Muscle of arm (tissue), 12 donors: ENCODE results near the gene LHX3. TPM values are rescaled to one million over a fixed set of nuclear protein-coding genes. Genes with fewer than 3 reads are reported as not detected.
"Not testable (repeated sequence)": the region's sequence is repeated elsewhere in the genome, so short reads cannot be mapped to it uniquely, and the experiment has no call there.

Source experiments
- DNase-seq: peaks from one replicate; pipeline ENCODE4 v3.0.0-alpha.2; 2013
- polyA plus RNA-seq, 12 donors: library from polyadenylated mRNA; unstranded; fragments of 120-200 nt; gene quantifications; one replicate each; pipeline ENCODE4 v1.2.1, GENCODE V29; 2013; ENCODE audit not compliant: insufficient read length in 12 of 12

LHX3 gene
- polyA plus RNA-seq, 12 donors = 0.08 to 0.28 TPM; not detected in 10

DNA sequence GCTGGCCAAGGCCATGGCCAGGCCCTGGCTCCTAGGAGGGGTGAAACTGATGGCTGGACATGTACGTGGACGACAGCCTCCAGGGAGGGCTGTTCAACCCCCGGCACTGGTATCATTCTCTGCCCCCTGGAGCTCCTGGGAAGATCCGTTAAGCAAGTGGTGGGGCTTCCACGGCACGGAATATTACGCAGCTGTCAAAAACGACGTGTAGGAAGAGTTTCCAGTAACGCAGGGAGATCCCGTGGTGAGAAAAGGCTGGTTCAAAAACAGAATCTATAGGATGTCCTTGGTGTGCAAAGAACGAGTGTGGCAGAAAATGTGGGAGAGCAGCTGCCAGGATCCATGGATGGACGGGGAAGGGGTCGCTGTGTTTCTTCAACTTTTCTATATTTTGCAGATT, 50.0 kb downstream of the LHX3 start:
- DNase-seq = no peak

DNA sequence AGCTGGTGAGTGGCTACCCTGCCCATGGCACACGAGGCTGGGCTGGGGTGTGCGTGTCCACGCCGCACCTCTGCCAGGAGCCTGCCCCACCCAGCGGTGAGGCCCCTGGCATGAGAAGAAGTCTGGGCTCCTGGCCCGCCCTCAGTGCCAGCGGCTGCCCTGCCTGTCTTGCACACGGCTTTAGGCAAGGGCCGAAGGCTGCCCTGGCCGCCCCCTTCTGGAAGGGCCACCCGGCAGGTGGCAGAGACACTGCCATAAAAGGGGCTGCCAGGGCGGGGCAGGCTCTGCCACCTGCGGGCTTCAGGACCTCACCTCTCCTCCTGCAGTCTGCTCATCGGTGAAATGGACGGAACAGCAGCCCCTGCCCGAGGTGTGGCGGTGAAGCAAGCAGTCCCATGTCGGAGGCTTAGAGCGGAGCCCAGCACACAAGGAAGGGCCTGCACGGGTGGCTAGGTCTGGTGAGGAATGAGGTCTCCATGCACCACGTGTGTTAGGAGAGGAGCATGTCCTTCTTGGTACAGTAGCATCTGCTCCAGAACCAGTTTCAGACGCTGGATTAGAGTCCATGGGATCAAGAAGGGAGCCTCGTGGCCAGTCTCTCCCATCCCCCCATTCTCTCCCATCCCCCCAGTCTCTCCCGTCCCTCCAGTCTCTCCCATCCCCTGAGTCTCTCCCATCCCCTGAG, 51.4 kb downstream of the LHX3 start:
- DNase-seq = no peak

DNA sequence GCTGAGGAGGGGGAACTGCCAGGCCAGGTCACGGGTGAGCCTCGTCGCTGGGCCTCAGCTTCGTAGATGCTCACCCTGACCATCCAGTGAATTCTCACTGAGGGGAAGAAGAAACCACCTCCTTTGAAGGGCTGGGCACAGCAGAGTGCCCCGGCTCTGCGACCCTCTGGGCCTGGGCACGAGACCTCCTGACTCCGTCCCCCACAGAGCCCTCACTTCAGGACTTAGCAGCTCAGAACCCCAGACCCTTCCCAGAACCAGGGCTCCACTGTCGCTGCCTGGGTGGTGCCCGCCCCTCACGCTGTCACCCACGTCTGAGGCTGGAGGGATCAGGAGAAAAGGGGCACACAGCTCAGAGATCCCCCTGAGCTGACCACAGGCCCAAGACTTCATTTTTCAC, 52.0 kb downstream of the LHX3 start:
- DNase-seq = no peak

DNA sequence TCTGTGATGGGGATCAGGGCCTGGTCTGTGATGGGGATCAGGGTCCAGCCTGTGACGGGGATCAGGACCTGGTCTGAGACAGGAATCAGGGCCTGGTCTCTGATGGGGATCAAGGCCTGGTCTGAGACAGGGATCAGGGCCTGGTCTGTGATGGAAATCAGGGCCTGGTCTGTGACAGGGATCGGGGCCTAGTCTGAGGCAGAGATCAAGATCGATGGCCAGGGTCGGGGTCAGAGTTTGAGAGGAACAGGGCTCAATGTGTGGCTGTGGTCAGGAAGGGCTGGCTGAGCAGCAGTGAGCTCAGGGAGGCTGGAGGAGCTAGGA, 52.4 kb downstream of the LHX3 start:
- no peak for DNase-seq

DNA sequence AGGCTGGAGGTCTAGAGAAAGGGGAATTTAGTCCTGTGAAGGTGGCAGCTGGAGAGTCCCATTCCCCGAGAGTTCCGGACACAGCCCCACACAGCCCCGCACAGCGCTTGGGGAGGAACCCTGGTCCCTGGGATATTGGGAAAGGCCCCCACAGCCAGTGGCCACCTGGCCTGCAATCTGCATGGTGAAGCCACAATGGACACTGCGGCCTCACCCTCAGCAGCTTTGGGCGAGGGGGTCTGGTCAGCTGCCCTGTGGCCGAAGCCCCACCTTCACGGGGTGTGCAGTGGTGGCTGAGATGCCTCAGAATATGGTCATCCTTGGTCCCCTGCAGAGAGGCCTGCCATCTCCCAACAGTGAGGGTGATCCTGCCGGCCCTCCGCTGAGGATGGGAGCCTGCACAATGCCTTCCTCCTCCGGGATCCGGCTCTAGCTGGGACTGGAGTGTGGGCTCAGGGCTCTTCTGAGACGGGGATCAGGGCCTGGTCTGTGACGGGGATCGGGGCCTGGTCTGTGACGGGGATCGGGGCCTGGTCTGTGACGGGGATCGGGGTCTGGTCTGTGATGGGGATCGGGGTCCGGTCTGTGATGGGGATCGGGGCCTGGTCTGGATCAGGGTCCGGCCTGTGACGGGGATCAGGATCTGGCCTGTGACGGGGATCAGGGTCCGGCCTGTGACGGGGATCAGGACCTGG, 52.9 kb downstream of the LHX3 start:
- no peak for DNase-seq

DNA sequence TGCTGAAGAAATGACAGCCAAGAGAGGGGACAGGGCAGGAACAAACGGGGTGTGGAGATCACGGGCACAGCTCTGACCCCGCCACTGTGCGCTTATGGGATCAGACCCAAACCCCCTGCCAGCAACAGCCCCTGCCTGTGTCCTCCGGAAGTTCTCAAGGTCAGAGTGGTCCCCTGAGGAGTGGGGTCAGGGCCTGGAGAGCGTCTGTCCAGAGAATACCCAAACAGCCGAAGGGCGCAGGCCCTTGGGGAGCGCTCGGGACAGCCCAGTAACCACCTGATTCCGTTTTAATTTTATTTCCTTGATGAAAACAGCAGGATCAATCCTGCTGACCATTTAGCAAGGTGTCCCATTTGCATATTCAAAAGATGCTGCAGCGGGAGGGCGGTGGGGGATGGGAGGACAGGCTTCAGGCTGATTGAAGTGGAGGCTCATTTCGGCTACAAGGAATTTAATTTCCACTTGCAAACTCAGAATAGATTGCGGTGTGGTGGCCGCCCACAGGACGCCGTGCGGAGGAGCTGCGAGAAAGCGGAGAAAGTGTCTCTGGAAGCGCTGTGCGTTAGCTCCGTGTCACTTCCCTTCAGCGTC, 53.6 kb downstream of the LHX3 start:
- DNase-seq = no peak

DNA sequence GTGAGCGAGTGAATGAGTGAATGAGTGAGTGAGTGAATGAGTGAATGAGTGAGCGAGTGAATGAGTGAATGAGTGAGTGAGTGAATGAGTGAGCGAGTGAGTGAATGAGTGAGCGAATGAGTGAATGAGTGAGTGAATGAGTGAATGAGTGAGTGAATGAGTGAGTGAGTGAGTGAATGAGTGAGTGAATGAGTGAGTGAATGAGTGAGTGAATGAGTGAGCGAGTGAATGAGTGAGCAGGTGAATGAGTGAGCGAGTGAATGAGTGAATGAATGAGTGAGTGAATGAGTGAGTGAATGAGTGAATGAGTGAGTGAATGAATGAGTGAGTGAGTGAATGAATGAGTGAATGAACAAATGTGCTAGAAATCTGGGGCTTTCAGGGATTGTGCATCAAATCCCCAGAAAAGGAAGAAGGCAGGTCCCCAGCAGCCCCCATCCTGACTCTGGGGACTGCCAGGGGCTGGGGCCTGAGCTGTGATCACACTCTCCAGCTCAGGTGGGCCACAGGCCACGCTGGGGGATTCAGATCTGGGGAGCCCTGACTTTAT, 54.2 kb downstream of the LHX3 start:
- DNase-seq = not testable (repeated sequence)

DNA sequence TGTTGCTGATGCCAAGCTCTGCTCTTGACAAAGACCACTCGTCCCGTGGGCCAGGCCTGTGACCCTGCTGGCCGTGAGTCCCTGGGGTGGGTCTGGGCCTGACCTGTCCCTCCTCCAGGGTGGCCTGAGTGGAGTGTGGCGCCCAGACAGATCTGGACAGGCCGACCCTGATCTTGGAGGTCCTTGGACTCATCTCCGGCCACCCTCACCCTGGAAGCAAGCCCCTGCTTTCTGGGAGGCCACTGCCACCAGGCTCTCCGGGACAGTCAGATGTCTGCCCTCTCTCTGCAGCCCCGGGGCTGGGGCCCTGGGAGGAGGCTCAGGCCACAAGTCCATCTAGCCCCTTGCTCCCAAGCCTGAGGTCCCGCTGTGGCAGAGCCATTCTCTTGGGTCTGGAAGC, 55.1 kb downstream of the LHX3 start:
- no peak for DNase-seq

DNA sequence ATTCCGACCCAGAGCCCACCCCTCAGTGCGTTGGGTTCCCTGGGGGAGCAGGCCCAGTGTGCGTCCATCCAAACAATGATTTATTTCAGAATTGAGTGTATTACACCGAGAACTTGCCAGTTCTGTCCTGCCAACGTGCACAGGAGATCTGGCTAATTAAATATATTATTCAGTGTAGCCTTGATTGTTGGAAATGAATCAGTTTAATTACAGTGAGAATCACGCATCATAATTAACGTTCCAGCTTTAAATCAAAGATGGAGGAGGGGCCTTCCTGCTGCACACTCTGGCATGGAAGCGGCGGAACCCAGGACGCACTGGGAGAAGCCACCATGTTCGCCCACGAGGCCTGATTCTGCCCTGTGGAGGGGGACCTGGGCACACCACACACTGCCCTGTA, 55.6 kb downstream of the LHX3 start:
- no peak for DNase-seq

DNA sequence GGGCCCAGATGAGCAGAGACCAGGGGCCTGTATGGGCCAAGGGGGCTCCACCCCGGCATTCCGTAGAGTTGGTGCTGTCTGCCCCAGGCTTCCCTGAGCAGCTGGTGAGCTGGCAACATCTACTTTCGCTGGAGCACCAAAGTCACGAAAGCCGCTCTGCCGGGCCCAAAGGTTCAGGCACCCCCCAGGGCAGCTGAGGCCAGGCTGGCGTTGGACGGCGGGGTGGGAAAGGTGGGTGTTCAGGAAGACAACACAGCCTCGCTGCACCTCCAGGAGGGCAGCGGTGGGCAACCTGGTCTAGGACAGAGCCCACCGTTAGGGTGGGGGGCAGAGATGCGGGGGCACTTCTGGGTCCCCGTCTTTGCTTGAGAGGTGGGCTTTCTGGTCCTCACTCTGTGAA, 56.2 kb downstream of the LHX3 start:
- DNase-seq = no peak

DNA sequence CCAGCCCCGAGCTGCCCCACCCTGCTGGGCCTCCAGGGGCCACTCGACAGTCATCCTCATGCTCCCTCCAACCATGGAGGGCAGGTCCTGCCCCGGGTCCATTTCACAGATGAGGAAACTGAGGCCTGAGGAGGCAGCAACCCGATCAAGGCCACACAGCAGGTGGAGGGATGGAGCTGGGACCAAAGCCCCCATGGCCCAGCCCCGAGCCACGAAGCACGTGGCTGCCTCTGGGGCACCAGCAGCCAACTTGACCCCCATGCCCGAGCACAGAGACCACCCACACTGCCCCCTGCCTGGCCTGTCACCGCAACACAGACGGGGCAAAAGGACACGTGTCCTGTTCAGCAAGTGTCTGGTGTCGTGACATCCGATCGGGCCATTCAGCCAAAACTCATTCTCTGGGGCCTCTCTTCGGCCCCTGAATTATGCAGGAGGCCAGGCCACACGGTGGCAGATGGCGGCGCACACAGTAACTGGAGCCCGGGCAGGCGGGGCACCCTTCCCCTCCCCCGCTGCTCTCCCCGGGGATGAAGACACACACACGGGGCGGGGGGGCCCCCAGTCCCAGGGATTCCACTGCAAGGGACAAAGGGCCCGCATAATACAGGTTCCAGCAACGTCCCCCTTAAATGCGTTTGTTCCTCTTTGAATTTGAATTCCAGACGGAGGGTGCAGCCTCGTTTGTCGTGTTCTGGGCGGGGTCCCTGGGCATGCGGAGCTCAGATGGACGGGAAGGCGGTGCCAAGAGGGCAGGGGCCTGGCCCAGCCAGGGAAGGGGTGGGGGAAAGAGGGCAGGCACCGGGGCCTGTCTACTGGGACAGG, 56.8 kb downstream of the LHX3 start:
- DNase-seq = no peak

DNA sequence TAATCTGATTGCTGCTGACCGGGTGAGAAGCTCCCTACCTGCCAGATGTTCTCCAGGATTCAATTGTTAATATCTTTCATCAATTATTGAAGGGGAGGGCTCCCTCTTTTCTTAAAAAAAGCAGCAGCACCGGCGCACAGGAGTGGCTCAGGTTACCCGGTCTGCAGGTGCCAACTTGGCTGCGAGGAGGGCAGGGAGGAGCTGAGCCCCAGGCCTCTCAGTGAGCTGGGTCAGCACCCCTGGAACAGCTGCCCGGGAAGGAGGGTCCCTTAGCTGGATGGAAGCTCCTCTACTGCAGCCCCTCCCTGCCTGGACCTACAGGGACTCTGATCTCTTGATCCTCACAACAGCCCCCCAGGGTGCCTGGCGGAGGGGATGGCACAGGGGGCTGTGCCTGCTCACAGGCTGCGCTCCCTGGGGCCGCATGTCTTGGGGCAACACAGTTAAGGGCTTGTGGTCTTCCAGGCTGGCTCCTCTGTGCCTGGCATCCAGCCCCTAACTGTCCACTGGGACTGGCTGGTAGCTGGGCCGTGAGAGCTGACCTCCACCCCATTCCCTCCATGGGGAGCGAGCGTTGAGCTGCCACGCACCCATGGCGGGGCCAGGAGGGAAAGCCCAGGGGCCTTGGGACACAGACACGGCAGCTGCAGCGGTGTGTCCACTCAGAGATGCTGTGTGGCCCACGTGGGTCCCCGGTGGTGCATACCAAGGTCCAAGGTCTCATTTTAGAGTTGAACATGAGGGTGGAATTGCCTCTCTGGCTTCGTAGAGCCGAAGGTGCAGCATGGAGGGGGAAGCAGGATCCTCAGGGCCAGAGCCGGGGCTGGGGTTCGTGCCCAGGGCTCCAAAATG, 57.7 kb downstream of the LHX3 start:
- DNase-seq = no peak

Other genes starting within 250 kb of the LHX3 start
- 10 to 100 TPM in 11 of 12 donors, not detected in 1; 27.0 to 43.2 (median 40.6) TPM for gene UBAC1, start 243.8 kb downstream of the LHX3 start, polyA plus RNA-seq
- 10 to 100 TPM in 5 of 12 donors, 1 to 10 TPM in 7; 4.9 to 60.9 (median 9.1) TPM for gene NACC2, start 109.8 kb downstream of the LHX3 start, polyA plus RNA-seq
- 10 to 100 TPM in 11 of 12 donors, not detected in 1; 13.9 to 27.7 (median 18.1) TPM for gene TMEM250, start 86.3 kb downstream of the LHX3 start, polyA plus RNA-seq
- 10 to 100 TPM in 3 of 12 donors, 1 to 10 TPM in 8, not detected in 1; 6.1 to 13.7 (median 8.9) TPM for gene QSOX2, start 40.7 kb upstream of the LHX3 start, polyA plus RNA-seq
- gene CCDC187, start 99.0 kb upstream of the LHX3 start, polyA plus RNA-seq = under 1 TPM in 8 of 12 donors, not detected in 4; 0.03 to 0.68 (median 0.06) TPM
- 10 to 100 TPM in 11 of 12 donors, not detected in 1; 14.2 to 45.9 (median 20.8) TPM for gene GPSM1, start 122.4 kb upstream of the LHX3 start, polyA plus RNA-seq
- gene DNLZ, start 158.6 kb upstream of the LHX3 start, polyA plus RNA-seq = 10 to 100 TPM in 4 of 12 donors, 1 to 10 TPM in 6, not detected in 2; 4.5 to 16.7 (median 9.1) TPM
- 1 to 10 TPM in 6 of 12 donors, under 1 TPM in 5, not detected in 1; 0.62 to 9.3 (median 1.0) TPM for gene CARD9, start 168.5 kb upstream of the LHX3 start, polyA plus RNA-seq
- gene SNAPC4, start 195.0 kb upstream of the LHX3 start, polyA plus RNA-seq = 10 to 100 TPM in 1 of 12 donors, 1 to 10 TPM in 10, not detected in 1; 4.8 to 10.2 (median 5.6) TPM
- gene ENTR1, start 205.5 kb upstream of the LHX3 start, polyA plus RNA-seq = 10 to 100 TPM in 11 of 12 donors, not detected in 1; 24.0 to 60.2 (median 28.3) TPM
- 10 to 100 TPM in 11 of 12 donors, not detected in 1; 27.6 to 43.2 (median 37.4) TPM for gene PMPCA, start 205.5 kb upstream of the LHX3 start, polyA plus RNA-seq
- gene INPP5E, start 234.7 kb upstream of the LHX3 start, polyA plus RNA-seq = 10 to 100 TPM in 4 of 12 donors, 1 to 10 TPM in 7, not detected in 1; 7.0 to 15.1 (median 9.8) TPM